HS-5 (cell line): ENCODE data around the gene ANKRD13C.
A peak's percentile ranks its signal among the peaks of the same experiment; 100 is the strongest.
"Not testable (repeated sequence)": the region's sequence is repeated elsewhere in the genome, so short reads cannot be mapped to it uniquely, and the experiment has no call there.

Experiments
- DNase-seq: peaks from one replicate; pipeline ENCODE4 v3.0.0-alpha.2; 2012; ENCODE audit warnings: low read depth

ANKRD13C gene, protein sequence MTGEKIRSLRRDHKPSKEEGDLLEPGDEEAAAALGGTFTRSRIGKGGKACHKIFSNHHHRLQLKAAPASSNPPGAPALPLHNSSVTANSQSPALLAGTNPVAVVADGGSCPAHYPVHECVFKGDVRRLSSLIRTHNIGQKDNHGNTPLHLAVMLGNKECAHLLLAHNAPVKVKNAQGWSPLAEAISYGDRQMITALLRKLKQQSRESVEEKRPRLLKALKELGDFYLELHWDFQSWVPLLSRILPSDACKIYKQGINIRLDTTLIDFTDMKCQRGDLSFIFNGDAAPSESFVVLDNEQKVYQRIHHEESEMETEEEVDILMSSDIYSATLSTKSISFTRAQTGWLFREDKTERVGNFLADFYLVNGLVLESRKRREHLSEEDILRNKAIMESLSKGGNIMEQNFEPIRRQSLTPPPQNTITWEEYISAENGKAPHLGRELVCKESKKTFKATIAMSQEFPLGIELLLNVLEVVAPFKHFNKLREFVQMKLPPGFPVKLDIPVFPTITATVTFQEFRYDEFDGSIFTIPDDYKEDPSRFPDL

DNA sequence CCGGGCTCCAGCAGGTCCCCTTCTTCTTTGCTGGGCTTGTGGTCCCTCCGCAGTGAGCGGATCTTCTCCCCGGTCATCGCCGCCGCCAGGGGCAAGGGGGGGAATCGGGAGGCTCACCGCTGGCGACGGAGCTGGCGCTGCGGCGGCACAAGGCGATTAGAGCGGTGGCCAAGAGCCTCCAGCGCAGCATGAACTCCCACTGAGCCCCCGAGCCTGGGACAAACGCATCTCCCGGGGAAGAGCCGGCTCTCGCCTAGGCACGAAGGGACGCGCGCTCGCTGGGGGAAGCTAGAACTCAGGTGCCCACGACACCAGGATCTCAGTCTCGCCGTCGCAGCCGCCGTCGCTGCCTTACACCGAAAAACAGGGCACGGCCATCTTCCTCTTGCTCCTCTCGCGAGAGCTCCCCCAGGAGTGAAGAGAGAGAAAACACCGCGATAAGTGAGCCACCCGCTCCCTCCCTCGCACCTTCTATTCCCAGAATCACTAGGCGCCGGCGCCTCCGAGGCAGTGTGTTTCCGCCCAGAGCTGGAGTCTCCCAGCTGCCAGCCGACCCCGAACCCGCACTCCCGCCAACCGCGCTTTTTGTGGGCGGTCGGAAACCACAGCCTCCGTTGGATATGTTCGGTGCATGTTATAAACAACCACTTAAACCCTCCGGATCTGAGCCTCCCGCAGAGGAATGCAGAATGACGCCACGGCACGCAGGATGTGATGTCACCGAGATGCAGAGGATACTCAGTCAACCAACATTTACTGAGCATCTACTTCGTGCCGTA is at the start of gene ANKRD13C:
Gene ANKRD13C (minus strand): TSS at position 391 of the 779 bp plus-strand sequence. CDS start 314 bp downstream, at position 77.
- peak; percentile 90 for DNase-seq

DNA sequence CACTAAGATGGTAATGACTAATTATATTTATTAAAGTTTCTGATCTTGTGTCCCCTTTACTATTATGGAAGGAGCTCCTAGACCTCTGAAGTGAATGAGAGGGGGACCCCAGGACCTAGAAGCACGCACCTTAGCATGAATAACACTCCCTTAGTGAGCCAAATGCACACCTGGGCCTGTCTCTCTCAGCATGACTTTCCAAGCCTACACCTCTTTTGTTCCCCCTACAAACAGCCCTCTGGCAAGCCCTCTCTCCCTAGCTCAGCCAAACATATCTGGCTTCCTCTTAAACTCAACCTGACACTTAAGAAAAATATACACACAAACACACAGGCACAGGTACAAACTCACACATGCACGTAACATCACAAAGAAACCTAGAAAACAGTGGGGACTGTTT is 49.2 kb upstream of the ANKRD13C start:
- DNase-seq, result no peak

DNA sequence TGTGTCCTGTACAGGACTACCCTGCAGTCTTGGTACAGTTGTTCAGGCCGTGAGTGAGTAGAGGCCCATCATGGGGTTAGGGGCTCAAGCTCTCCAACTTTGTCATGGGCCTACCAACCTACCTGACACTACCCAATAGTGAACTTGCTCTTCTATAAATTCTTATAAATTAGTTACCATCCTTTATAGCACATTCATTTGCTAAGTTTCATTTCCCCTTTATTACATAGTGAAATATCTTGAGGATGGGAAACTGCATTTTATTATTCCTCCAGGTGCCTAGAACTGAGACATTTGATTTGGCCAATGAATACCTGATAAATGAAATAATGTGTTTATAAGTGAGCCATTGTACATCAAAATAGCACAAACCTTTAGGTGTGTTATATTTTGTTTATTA is 47.5 kb upstream of the ANKRD13C start:
- DNase-seq, result no peak

DNA sequence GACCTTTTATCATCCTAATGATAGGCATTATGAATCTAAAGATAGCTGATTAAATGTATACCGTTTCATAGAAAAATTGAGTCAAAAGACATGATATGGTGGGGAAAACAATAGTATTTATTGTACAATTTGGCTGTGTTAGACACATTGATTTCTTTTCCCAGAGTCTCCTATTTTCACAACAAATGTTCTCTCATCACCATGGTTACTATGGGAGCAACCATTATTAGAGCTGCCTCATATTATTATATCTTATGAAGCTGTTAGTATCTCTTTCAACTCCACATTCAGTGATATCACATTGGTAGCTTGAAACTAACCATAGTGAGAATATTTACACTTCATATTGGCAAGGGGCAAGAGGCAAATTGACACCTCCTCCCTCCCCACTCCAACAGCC is 45.8 kb upstream of the ANKRD13C start:
- no peak for DNase-seq

DNA sequence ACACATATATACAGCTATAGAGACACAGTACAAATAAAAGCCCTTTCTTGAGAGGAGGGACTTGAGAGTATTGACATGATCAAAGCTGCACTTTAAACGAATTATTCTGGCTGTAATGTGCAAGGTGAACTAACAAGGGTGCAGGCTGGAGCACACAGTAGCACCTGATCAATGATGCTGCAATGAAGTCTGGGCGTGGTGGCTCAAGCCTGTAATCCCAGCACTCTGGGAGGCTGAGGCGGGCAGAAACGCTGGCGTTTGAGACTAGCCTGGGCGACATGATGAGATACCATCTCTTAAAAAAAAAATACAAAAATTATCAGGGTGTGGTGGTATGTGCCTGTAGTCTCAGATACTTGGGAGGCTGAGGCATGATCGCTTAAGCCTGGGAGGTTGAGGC is 42.5 kb upstream of the ANKRD13C start:
- DNase-seq, result no peak

DNA sequence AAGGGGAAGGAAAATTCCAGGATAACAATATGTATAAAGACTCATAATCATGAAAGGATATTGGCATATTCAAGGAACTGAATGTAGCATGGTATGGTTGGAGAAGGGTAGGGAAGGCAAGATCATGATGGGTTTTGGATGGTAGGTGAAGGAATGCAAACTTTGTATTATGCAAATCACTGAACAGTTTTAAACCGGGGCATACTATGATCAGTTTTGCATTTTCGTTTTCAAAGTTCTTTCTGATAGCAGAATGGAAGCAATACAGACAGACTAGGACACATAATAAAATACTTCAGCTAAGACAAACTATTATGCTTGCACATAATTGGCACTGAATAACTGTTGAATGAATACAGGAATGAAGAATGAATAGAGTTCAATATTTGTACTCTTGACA is 42.1 kb upstream of the ANKRD13C start:
- DNase-seq, result no peak

DNA sequence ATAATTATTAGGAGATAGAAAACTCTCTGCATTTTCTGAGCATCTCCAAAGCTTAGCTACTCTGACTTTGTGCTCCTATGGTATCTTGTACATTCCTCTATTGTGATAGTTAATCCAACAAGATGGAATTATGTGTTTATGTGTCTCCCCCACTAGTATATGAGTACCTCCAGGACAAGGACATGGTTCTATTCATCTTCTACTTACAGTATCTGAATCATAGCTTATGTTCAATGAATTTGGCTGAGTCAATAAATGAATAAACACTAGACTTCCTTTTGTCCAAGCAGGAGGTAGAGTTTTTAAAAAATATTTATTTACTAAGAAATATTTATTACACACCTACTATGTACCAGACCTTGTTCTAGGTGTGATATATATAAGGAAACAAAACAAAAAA is 38.1 kb upstream of the ANKRD13C start:
- no peak for DNase-seq

DNA sequence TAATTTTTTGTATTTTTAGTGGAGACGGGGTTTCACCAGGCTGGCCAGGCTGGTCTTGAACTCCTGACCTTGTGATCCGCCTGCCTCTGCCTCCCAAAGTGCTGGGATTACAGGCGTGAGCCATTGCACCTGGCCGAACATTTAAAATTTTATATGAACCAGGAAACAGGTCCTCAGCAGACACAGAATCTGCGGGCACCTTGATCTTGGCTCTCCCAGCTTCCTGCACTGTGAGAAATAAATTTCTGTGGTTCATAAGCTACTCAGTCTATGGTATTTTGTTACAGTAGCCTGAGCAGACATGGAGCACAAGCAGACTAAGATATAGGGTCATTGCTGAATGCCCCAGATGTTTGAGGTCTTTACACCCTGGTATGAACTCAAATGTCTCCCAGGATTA is 33.0 kb upstream of the ANKRD13C start:
- DNase-seq, result no peak

DNA sequence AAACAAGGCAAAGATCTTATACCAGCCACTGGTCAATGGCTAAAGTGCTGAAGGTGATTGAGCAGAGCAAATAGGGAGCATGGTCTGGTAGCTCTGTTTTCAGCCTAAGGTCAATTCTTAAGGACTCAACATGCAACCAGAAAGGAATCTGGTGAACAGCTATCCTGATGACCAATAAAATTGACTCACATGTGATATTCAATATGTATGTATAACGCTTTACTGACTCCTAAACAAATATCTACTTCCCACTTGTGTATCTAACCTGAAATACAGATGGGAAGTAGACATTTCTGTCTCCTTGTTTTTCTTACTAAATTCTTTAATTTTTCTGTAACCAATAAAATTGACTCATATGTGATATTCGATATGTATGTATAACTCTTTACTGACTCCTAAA is 31.6 kb upstream of the ANKRD13C start:
- no peak for DNase-seq

DNA sequence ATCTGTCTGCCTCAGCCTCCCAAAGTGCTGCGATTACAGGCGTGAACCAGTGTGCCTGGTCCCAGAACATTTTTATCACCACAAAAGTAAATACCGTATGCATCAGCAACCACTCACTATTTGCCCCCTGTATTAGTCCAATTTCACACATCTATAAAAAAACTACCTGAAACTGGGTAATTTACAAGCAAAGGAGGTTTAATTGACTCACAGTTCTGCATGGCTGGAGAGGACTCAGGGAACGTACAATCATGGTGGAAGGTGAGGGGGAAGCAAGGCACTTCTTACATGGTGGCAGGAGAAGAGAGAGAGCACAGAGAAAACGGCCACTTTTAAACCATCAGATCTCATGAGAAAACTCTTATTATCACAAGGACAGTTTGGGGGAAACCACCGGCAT is 31.0 kb upstream of the ANKRD13C start:
- no peak for DNase-seq

DNA sequence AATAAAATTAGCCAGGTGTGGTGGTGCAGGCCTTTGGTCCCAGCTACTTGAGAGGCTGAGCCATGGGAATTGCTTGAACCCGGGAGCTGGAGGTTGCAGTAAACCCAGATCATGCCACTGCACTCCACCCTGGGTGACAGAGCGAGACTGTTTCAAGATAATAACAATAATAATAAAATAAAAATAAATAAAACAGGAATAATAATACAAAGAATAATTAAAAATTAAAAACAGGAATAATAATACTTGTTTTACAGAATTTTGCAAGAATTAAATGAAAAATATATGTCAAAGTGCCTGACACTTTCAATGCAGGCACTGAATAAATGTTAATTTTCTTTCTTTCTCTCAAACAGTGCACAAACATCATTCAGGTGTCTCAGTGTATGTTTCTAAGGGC is 30.0 kb upstream of the ANKRD13C start:
- DNase-seq, result no peak

DNA sequence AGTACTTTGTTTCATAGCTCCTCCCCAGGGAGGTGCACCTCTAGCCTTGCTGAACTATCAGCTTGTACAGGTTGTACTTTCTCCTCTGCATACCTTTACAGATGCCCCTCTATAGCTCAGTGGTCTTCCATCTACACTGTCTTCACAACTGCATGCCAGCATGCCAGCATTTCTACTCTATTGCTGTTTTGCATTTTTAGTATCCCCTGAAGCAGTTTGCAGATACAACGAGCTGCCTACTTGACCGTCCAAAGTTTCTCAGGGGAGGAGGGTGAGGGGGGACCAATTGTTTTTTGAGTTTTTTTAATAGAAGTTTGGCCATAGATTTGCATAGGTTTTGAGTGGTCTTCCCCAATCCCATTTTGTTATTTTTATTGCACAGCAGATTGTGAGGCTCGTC is 29.0 kb upstream of the ANKRD13C start:
- no peak for DNase-seq

DNA sequence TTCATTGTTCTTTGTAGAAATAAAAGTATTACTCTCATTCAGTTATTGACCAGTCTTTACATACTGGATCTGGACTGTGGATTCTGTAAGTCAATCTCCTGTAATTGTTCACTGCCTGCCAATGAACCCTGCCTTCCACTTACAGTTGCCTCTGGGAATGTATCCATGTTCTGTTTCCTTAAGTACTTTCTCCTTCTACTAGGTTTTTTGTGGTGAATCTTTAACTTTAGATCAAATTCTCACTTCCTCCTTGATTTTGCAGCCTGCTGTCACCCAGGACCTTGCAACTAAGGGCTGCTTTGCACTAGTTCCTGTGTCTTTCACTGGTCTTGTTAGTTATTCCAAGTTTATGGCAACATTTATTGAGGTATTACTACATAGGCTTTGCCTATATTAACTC is 28.2 kb upstream of the ANKRD13C start:
- DNase-seq, result no peak

DNA sequence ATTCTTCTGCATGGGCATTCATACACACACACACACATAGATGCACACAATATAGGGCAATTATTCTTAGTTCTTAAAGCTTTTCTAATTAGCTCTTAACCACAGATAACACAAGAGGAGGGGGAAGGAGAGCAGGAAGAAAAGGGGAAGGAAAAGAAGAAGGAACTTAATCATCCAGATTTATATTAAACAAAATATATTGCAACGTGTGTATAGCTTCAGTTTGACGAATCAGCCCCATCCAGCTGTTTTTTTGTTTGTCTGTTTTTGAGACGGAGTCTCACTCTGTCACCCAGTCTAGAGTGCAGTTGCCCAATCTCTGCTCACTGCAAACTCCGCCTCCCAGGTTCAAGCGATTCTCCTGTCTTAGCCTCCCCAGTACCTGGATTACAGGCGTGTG is 21.7 kb upstream of the ANKRD13C start:
- no peak for DNase-seq

DNA sequence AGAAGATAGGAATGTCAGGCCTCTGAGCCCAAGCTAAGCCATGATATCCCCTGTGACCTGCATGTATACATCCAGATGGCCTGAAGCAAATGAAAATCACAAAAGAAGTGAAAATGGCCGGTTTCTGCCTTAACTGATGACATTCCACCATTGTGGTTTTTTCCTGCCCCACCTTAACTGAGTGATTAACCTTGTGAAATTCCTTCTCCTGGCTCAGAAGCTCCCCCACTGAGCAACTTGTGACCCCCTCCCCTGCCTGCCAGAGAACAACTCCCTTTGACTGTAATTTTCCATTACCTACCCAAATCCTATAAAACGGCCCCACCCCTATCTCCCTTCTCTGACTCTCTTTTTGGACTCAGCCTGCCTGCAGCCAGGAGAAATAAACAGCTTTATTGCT is 19.1 kb upstream of the ANKRD13C start:
- DNase-seq, result not testable (repeated sequence)

DNA sequence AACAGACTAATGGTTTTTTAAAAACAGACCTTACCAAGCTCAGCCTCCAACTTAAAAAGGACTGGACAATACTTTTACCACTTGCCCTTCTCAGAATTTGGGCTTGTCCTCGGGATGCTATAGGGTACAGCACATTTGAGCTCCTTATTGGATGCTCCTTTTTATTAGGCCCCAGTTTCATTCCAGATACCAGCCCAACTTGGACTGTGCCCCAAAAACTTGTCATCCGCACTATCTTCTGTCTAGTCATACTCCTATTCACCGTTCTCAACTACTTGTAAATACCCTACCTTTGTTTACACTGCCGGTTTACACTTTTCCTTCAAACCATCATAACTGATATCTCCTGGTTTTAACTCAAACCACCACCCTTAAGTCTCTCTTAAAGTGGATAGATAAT is 17.9 kb upstream of the ANKRD13C start:
- DNase-seq, result no peak

DNA sequence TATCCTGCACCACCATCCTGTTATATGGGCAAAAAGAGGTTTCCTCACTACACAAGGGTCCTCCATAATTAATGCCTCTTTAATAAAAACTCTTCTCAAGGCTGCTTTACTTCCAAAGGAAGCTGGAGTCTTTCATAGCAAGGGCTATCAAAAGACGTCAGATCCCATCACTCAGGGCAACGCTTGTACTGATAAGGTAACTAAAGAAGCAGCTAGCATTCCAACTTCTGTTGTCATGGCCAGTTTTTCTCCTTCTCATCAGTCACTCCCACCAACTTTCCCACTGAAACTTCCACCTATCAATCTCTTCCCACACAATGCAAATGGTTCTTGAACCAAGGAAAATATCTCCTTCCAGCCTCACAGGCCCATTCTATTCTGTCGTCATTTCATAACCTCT is 17.1 kb upstream of the ANKRD13C start:
- not testable (repeated sequence) for DNase-seq

DNA sequence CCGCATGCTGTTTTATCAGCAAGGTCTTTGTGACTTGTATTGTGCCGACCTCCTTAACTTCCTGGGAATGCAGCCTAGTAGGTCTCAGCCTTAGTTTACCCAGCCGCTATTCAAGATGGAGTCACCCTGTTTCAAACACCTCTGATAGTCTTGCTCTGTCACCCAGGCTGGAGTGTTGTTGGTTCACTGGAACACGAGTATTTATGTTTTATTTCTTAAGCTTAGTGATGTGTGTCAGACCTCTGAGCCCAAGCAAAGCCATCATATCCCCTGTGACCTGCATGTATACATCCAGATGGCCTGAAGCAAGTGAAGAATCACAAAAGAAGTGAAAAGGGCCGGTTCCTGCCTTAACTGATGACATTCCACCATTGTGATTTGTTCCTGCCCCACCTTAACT is 12.9 kb upstream of the ANKRD13C start:
- not testable (repeated sequence) for DNase-seq

DNA sequence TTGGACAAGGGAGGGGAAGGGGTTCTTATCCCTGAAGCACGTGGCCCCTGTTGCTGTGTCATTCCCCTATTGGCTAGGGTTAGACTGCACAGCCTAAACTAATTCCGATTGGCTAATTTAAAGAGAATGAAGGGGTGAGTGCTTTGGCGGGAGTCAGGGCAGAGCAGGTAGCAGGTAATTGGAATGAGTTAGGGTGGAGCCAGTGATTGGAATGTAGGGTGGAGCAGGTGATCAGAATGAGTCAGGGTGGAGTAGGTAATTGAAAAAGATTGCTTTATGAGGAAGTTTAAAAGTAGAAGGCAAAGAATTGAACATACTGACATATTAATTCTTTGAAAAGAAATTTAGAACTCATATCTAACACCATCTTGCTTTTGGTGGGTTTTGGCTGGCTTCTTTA is 12.5 kb upstream of the ANKRD13C start:
- DNase-seq, result not testable (repeated sequence)

DNA sequence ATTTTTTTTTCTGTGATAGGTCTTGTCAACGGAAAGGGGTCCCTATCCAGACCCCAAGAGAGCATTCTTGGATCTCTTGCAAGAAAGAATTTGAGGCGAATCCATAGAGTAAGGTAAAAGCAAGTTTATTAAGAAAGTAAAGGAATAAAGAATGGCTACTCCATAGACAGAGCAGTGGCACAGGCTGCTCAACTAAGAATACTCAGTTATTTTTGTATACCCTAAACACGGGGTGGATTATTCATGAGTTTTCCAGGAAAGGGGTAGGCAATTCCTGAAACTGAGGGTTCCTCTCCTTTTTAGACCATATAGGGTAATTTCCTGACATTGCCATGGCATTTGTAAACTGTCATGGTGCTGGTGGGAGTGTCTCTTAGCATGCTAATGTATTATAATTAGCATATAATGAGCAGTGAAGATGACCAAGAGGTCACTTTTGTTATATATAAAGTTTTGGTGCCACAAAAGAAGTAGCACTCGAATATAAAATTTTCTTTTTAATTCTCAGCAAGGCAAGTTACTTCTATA is 12.0 kb upstream of the ANKRD13C start:
- DNase-seq, result not testable (repeated sequence)

DNA sequence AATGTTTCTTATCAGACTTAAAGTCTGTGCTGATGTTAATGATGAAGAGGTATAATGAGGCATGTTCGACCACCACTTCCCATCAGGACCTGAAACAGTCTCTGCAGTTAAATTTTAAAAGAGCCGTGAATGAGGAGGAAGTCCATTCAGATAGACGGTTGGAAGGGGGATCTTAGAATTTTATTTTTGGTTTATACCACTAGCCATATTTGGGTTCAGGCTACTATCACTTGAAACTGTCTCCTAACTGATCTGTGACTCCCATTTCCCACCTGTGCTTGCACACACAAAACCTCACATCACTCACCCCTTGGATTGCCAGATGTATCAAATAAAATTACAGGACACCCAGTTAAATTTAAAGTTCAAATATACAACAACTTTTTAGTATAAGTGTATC is 9.9 kb upstream of the ANKRD13C start:
- no peak for DNase-seq

DNA sequence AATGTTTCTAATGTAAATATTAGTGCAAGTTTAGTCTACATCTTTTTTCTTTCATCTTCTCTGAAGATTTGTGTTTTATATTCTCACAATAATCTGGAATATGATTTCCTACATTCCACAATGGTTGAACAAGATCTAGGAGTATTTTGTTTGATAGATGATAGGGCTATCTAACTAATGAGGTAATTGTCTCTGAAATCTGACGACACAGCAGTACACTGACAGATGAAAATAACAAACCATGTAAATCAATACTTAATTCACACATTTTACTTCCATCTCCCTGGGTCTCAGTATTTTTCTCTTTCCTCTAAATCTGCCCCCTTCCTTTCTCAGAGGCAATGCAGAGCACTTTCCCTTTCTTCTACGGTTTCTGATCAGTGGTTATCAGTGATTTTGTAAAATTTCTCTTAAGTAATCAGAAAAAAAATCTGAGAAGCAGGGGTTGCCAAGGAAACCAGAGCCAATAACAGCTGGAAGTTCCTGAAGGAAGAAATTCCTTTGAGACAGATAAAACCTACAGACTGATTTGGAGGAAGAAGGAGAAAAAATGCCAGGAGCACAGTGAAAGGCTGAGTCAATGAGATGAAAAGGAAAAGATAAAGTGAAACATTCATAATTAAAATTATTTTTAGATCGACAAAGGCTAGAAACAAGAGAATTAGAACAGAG is 7.3 kb upstream of the ANKRD13C start:
- peak; percentile 25 for DNase-seq
